Measurements from ENCODE around the gene FREY1. TPM values are rescaled to one million over a fixed set of nuclear protein-coding genes. Genes with fewer than 3 reads are reported as not detected.

The FREY1 gene
- total RNA-seq, 3 donors from 2014 or later = 0.48 to 3.2 (median 0.98) TPM

DNA sequence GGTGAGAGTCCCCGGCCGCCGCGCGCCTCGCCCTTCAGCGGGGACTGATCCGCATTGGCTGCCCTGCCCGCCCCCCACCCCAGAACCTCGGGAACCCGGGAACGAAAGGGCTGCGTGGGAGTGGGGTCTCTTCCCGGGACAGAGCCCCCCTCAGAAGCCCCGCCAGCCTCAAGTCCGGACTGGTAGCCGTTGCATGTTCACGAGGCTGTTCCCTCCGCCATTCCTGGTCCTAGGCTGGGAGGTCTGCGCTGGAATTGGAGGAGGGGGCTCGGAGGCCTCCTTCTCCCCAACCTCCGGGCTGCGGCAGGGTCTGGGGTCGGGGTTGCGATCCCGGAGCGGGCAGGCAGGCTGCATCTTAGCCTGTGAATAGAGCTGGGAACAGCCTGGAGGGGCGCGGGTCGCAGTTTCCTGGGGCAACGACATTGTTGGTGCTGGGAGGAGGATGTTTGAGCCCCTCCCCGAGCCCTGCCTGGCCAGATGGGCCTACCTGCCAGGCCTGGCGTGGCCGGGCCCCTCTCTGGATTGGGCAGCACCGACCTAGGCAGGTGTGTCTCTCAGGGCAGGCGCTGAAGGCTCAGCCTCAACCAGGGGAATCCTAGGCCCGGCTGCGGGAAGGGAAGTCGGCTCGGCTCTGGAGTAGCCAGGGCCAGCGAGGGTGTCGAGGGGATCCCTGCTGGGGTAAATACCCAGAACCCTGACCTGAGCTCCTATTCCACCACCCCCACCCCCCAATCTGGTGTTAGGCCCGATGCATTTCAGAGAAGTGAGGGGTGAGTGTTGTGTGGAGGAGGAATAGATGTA lies 20.9 kb downstream of the FREY1 start:
- H3K9me3 ChIP-seq = no peaks in the 10 kb centered on the region
- H3K27ac ChIP-seq = no peak overlapping the region
- H3K36me3 ChIP-seq = no peaks in the 10 kb centered on the region
- H3K4me1 ChIP-seq = no peaks in the 10 kb centered on the region
- peak overlapping the region; percentile 43 to 76 (median 54) for H3K4me3 ChIP-seq
- no peaks in the 10 kb centered on the region for H3K27me3 ChIP-seq
- DNase-seq (ENCODE audit: low spot score in 2 of 2) = no peak
- TF ChIP-seq POLR2A (IDR thresholded peaks at IDR 0.05) (no peak), POLR2AphosphoS5 (IDR thresholded peaks at IDR 0.05) (no peak)
- TF ChIP-seq, protein P1, sequence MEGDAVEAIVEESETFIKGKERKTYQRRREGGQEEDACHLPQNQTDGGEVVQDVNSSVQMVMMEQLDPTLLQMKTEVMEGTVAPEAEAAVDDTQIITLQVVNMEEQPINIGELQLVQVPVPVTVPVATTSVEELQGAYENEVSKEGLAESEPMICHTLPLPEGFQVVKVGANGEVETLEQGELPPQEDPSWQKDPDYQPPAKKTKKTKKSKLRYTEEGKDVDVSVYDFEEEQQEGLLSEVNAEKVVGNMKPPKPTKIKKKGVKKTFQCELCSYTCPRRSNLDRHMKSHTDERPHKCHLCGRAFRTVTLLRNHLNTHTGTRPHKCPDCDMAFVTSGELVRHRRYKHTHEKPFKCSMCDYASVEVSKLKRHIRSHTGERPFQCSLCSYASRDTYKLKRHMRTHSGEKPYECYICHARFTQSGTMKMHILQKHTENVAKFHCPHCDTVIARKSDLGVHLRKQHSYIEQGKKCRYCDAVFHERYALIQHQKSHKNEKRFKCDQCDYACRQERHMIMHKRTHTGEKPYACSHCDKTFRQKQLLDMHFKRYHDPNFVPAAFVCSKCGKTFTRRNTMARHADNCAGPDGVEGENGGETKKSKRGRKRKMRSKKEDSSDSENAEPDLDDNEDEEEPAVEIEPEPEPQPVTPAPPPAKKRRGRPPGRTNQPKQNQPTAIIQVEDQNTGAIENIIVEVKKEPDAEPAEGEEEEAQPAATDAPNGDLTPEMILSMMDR (IDR thresholded peaks at IDR 0.05) = no peak
- intact Hi-C loops (cut with DNase I; ENCODE audit: low total_unique reads) = no loop called here

DNA sequence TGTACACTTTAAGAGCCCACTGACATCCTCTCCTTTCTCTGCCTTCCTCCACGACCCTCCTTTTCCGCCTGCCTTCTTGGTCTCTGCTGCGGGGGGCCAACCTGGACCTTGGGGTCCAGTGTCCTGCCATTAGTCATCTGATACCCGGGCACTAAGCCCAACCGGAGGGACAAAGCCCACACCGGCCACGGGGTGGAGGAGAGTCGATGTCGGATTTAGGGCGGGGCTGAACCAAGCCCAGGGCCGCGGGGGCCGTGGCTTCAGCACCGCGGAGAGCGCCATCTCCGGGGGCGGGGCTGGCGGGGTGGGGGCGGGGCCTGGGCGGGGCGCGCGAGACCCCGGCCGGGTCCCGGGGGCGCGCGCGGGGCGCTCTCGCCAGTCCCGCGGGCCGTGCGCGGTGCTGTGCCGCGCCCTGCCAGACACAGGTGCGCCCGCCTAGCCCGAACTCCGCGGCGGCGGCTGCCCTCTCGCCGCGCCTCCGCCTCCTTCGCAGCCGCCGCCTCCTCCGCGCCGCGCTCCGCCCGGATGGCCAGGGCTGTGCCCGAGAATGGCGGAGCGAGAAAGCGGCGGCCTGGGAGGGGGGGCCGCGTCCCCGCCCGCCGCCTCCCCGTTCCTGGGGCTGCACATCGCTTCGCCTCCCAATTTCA lies 21.7 kb downstream of the FREY1 start, which contains the start of gene MAPK8IP1:
Gene MAPK8IP1 (plus strand): TSS at position 378 of the 647 bp plus-strand sequence. CDS start 170 bp downstream, at position 548.
- TF ChIP-seq, protein P1 (IDR thresholded peaks at IDR 0.05) = no peak
- TF ChIP-seq POLR2AphosphoS5 (IDR thresholded peaks at IDR 0.05) = no peak
- no peak for TF ChIP-seq POLR2A (IDR thresholded peaks at IDR 0.05)
- Histone ChIP-seq H3K4me3 (peak within 1 kb of the TSS; percentile 43 to 76 (median 54)), H3K27me3 (no peaks in the 10 kb centered on the region), H3K9me3 (no peaks in the 10 kb centered on the region), H3K27ac (no peak within 1 kb of the TSS), H3K36me3 (no peaks in the 10 kb centered on the region), H3K4me1 (no peaks in the 10 kb centered on the region)
- DNase-seq (ENCODE audit: low spot score in 2 of 2) = no peak
- intact Hi-C loops (cut with DNase I; ENCODE audit: low total_unique reads) = no loop called here

DNA sequence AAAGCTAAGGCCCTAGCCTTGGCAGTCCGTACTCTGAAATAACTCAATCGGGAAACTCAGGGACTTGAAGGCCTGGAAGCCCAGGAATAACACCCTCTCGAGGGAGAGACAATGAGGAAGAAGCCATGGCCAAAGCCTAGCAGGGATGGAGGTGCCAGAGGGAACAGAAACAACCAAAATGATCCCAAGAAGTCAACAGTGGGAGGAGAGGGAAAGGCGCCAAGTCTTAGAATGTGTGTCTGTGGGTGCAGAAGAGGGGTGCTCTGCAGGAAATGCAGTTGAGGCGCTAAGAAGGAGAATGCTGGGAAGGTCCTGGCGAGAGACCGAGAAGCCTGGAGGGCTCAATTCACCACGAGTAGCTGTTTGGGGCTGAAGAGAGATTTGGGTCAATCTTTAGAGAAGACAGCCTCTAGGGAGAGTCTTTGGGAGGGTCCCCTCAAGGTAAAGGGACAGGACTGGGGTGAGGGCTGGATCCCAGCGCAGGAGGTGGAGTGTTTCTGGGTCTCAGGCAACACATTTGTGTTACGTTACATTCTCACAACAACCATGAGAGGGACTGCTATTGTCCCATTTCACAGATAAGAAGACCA lies 22.4 kb downstream of the FREY1 start:
- peak overlapping the region in 2 of 3 donors; percentile 54 to 76 for H3K4me3 ChIP-seq
- TF ChIP-seq POLR2AphosphoS5 (IDR thresholded peaks at IDR 0.05) (no peak), POLR2A (IDR thresholded peaks at IDR 0.05) (no peak)
- TF ChIP-seq, protein P1 (IDR thresholded peaks at IDR 0.05) = no peak
- no peaks in the 10 kb centered on the region for H3K4me1 ChIP-seq
- DNase-seq (ENCODE audit: low spot score in 2 of 2) = no peak
- no peaks in the 10 kb centered on the region for H3K36me3 ChIP-seq
- no peaks in the 10 kb centered on the region for H3K27me3 ChIP-seq
- H3K9me3 ChIP-seq = no peaks in the 10 kb centered on the region
- intact Hi-C loops (cut with DNase I; ENCODE audit: low total_unique reads) = no loop called here
- H3K27ac ChIP-seq = no peak overlapping the region

DNA sequence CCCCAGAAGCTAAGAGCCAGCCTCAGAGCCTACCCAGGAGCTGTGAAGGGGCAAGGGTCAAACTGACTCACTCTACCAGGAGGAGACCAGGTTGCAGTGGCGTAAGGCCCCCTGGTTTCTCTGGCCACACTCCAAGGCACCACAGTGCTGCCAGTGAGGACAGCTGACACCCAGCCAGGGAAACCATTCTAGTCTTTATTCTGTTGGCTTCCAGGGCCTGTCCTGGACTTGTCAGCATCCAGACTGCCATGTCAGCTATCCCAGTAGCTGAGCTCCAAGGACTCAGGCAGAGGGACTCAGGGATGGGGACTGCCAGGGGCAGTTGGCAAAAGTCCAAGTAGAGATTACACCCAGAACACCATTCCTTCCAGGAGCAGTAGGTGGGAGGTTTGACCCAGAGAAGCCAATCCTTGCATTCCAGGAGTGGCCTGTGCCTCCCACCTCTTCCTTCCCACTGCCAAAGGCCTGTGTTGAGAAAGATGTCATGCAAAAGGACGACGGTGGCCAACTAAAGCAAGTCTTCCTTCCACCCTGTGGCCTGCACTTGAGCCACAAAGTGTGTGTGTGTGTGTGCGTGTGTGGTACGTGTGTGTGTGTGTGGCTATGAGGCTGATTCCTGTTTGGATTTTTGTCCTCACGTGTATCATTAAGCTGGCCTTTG lies 25.2 kb downstream of the FREY1 start:
- intact Hi-C loops (cut with DNase I; ENCODE audit: low total_unique reads) = no loop called here
- no peaks in the 10 kb centered on the region for H3K27me3 ChIP-seq
- H3K4me1 ChIP-seq = no peaks in the 10 kb centered on the region
- H3K36me3 ChIP-seq = no peaks in the 10 kb centered on the region
- no peak overlapping the region for H3K4me3 ChIP-seq
- H3K27ac ChIP-seq = no peak overlapping the region
- TF ChIP-seq POLR2A (IDR thresholded peaks at IDR 0.05) = no peak
- TF ChIP-seq POLR2AphosphoS5 (IDR thresholded peaks at IDR 0.05) = no peak
- TF ChIP-seq, protein P1 (IDR thresholded peaks at IDR 0.05) = no peak
- H3K9me3 ChIP-seq = no peaks in the 10 kb centered on the region
- peak in 1 of 2 donors; percentile 45 for DNase-seq (ENCODE audit: low spot score in 2 of 2)
